Tibial artery (tissue), 4 donors: ENCODE results near the gene GIGYF1.
"Not testable (repeated sequence)": the region's sequence is repeated elsewhere in the genome, so short reads cannot be mapped to it uniquely, and the experiment has no call there.

Experiments used
- DNase-seq, 2 donors: peaks; one replicate each; pipeline ENCODE4 v3.0.0-alpha.2; 2019
- H3K27ac ChIP-seq, 2 donors: fragments of 200-600 bp; sonication (generic) in 1 of 2; 1 replicate in 1 of 2; 2 replicates in 1 of 2; pipeline ENCODE4 v1.5.1; 2018 to 2019; ENCODE audit warnings: mild to moderate bottlenecking in 1 of 2
- H3K27me3 ChIP-seq, 2 donors: fragments of 200-600 bp; sonication (generic) in 1 of 2; one replicate each; pipeline versions ENCODE4 v1.5.1 to v1.6.0; 2016 to 2019
- H3K36me3 ChIP-seq, 3 donors: fragments of 200-600 bp; sonication (generic) in 2 of 3; one replicate each; pipeline ENCODE4 v1.5.1; 2016 to 2019; ENCODE audit warnings: mild to moderate bottlenecking in 2 of 3
- H3K4me1 ChIP-seq, 4 donors: fragments of 200-600 bp; sonication (generic) in 2 of 4; 1 replicate in 3 of 4; 2 replicates in 1 of 4; pipeline ENCODE4 v1.5.1; 2016 to 2019
- H3K4me3 ChIP-seq, 2 donors: fragments of 200-600 bp; sonication (generic) in 1 of 2; 1 replicate in 1 of 2; 2 replicates in 1 of 2; pipeline ENCODE4 v1.5.1; 2018 to 2019; ENCODE audit warnings: mild to moderate bottlenecking in 2 of 2
- H3K9me3 ChIP-seq, 3 donors: fragments of 200-600 bp; sonication (generic) in 1 of 3; one replicate each; pipeline ENCODE4 v1.5.1; 2016 to 2019
- intact Hi-C: fragments of 100-400 bp; cut with DNase I; formaldehyde crosslinking; loops from one replicate; pipeline ENCODE4 v1.15.0; 2023; ENCODE audit warnings: low total_unique reads
- TF ChIP-seq, protein P1 (sequence below), 2 experiments: fragments of 200-600 bp in 1 of 2; fragments of 450-650 bp in 1 of 2; IDR thresholded peaks; one replicate each; pipeline ENCODE4 v1.5.1; 2017 to 2019; ENCODE audit warnings: antibody characterized with exemption in 2 of 2, mild to moderate bottlenecking in 1 of 2, moderate library complexity in 1 of 2

The GIGYF1 gene

DNA sequence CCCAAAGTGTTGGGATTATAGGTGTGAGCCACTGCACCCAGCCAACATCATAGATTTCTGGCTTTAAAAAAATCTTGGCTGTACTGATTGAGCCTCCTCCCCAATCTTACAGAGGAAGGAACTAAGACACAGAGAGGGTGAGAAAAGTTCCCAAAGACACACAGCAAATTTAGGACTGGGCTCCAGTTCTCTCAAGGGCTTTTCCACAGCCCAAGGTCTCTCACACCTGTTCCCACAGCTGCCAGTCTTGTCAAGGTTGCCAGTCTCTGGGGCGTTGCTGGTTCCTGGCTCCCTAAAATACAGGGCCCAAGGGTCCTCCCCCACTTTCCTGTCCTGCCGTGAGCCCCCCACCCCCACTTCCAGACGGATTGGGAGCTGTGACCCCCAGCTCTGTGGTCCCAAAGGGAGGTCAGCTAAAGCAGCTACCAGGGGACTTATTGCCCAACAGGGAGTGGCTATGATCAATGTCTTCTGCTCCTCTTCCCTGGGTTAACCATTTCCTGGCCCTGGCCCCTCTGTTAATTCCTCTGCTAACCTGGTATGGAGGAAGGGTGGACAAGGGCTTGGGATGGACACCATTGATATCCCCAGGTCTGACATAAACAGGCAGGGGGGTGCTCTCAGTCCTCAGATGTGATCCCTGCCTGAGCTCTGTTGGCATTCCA, 36.2 kb upstream of the GIGYF1 start:
- Histone ChIP-seq H3K27me3 (peaks cover 0 to 19% of the 10 kb centered on the region in 2 donors), H3K4me1 (peaks cover 0 to 4% (median 0%) of the 10 kb centered on the region in 4 donors), H3K36me3 (no peaks in the 10 kb centered on the region), H3K27ac (no peak overlapping the region), H3K9me3 (no peaks in the 10 kb centered on the region), H3K4me3 (no peak overlapping the region)
- no peak for DNase-seq
- intact Hi-C loops = no loop called here
- TF ChIP-seq, protein P1, sequence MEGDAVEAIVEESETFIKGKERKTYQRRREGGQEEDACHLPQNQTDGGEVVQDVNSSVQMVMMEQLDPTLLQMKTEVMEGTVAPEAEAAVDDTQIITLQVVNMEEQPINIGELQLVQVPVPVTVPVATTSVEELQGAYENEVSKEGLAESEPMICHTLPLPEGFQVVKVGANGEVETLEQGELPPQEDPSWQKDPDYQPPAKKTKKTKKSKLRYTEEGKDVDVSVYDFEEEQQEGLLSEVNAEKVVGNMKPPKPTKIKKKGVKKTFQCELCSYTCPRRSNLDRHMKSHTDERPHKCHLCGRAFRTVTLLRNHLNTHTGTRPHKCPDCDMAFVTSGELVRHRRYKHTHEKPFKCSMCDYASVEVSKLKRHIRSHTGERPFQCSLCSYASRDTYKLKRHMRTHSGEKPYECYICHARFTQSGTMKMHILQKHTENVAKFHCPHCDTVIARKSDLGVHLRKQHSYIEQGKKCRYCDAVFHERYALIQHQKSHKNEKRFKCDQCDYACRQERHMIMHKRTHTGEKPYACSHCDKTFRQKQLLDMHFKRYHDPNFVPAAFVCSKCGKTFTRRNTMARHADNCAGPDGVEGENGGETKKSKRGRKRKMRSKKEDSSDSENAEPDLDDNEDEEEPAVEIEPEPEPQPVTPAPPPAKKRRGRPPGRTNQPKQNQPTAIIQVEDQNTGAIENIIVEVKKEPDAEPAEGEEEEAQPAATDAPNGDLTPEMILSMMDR (IDR thresholded peaks at IDR 0.05) = no peak

DNA sequence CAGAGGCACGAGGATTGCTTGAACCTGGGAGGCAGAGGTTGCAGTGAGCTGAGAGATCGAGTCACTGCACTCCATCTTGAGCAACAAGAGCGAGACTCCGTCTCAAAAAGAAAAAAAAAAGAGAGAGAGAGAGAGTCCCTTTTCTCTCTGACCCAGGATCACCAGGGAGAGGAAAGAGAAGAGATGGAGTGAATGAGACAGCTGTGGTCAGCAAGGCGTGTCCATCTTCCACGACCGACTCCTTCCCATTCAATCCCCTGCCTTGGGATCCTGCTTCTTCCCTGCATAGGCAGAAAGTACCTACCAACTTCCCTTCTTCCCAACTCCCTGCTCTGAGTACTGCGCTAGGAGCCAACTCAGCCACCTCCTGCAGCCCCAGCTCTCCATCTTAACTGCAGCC, 34.1 kb upstream of the GIGYF1 start:
- Histone ChIP-seq H3K4me3 (no peak overlapping the region), H3K27me3 (peaks cover 0 to 38% of the 10 kb centered on the region in 2 donors), H3K27ac (no peak overlapping the region), H3K9me3 (no peaks in the 10 kb centered on the region), H3K36me3 (no peaks in the 10 kb centered on the region), H3K4me1 (peaks cover 0 to 8% (median 0%) of the 10 kb centered on the region in 4 donors)
- intact Hi-C loops = loop anchor here (10.0 kb wide), 1 partner anchor 263 kb away; the partner anchor contains the start of gene SPACDR
- DNase-seq = no peak
- TF ChIP-seq, protein P1 (IDR thresholded peaks at IDR 0.05) = no peak

DNA sequence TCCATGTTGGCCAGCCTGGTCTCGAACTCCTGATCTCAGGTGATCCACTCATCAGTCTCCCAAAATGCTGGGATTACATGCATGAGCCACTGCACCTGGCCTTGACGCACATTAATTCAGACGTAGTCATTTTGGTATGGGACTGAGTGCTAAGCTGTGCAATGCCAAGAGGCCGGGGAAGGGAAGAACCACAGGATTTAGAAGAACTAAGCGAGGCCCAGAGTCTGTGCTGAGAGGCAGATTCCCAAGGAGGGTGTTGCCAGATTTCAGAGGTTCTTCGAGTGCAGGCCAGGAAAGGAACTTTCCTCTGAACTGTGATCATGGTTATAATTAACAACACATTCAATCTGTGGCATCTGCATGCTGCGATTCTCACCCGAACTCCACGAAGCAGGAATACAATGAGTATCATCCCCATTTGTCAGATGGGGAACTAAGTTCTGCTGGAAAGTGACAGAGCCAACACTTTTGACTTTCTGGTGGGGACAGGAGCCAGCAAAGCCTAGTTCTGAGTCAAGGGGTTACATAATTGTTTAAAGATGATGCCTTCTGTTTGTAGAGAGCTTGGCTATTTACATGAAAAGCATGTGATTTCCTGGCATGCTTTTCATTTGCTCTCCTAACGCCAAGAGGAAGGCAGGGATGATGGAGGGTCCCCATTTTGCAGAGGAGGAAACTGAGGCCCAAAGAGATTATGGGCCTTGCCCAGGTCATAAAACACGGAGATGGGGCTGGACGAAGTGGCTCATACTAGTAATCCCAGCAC, 33.1 kb upstream of the GIGYF1 start:
- peaks cover 0 to 48% of the 10 kb centered on the region in 2 donors for H3K27me3 ChIP-seq
- no peak overlapping the region for H3K4me3 ChIP-seq
- no peak for DNase-seq
- H3K9me3 ChIP-seq = no peaks in the 10 kb centered on the region
- intact Hi-C loops = loop anchor here (10.0 kb wide), 1 partner anchor 262 kb away; the partner anchor contains the start of gene SPACDR
- no peak overlapping the region for H3K27ac ChIP-seq
- TF ChIP-seq, protein P1 (IDR thresholded peaks at IDR 0.05) = no peak
- H3K36me3 ChIP-seq = no peaks in the 10 kb centered on the region
- peaks cover 0 to 8% (median 0%) of the 10 kb centered on the region in 4 donors for H3K4me1 ChIP-seq

GRCh38 chr7:100724364-100724763, 30.3 kb upstream of the GIGYF1 start:
- DNase-seq = not testable (repeated sequence)
- intact Hi-C loops = loop anchor here (10.0 kb wide), 1 partner anchor 260 kb away; the partner anchor contains the start of gene SPACDR
- H3K27me3 ChIP-seq = peaks cover 0 to 74% of the 10 kb centered on the region in 2 donors

GRCh38 chr7:100723732-100724275, 29.8 kb upstream of the GIGYF1 start:
- intact Hi-C loops = loop anchor here (10.0 kb wide), 1 partner anchor 259 kb away; the partner anchor contains the start of gene SPACDR

More at GRCh38 chr7:100724364-100724763, 30.3 kb upstream of the GIGYF1 start:
- not testable (repeated sequence) for H3K27ac ChIP-seq, H3K4me3 ChIP-seq, H3K36me3 ChIP-seq, H3K9me3 ChIP-seq
- peaks cover 0 to 21% (median 8%) of the 10 kb centered on the region in 4 donors for H3K4me1 ChIP-seq

More at GRCh38 chr7:100723732-100724275, 29.8 kb upstream of the GIGYF1 start:
- DNase-seq = no peak
- Histone ChIP-seq H3K27me3 (peaks cover 0 to 76% of the 10 kb centered on the region in 2 donors), H3K9me3 (no peaks in the 10 kb centered on the region), H3K4me3 (no peak overlapping the region), H3K36me3 (no peaks in the 10 kb centered on the region), H3K27ac (no peak overlapping the region), H3K4me1 (peaks cover 0 to 21% (median 8%) of the 10 kb centered on the region in 4 donors)
- TF ChIP-seq, protein P1 (IDR thresholded peaks at IDR 0.05) = no peak
